MM.1S (cell line): ENCODE data around the gene GABRG3.

Source experiments
- DNase-seq: peaks from one replicate; pipeline ENCODE4 v3.0.0-alpha.2; 2015
- H2AFZ ChIP-seq: fragments of 300-600 bp; sonication (generic); 2 replicates; pipeline ENCODE4 v1.6.0; 2016; ENCODE audit warnings: antibody characterized with exemption, low read length
- H3F3A ChIP-seq: fragments of 300-600 bp; sonication (generic); 2 replicates; pipeline ENCODE4 v1.6.1; 2016; ENCODE audit warnings: mild to moderate bottlenecking, antibody characterized with exemption, low read length, moderate library complexity, mixed read lengths; ENCODE audit not compliant: insufficient read depth
- H3K27ac ChIP-seq: fragments of 300-600 bp; sonication (generic); 2 replicates; pipeline ENCODE4 v1.5.1; 2016; ENCODE audit warnings: mild to moderate bottlenecking, low read length
- H3K27me3 ChIP-seq: fragments of 300-600 bp; sonication (generic); replicated peaks from 2 replicates; pipeline ENCODE4 v1.6.0; 2016; ENCODE audit warnings: low read length; ENCODE audit not compliant: insufficient read depth
- H3K36me3 ChIP-seq: fragments of 300-600 bp; sonication (generic); replicated peaks from 2 replicates; pipeline ENCODE4 v1.6.1; 2016; ENCODE audit warnings: mild to moderate bottlenecking, low read length, mixed read lengths; ENCODE audit not compliant: insufficient read depth
- H3K4me1 ChIP-seq: fragments of 300-600 bp; sonication (generic); 2 replicates; pipeline ENCODE4 v1.6.1; 2016; ENCODE audit warnings: low read length, mixed read lengths
- H3K4me2 ChIP-seq: fragments of 300-600 bp; sonication (generic); 2 replicates; pipeline ENCODE4 v1.6.0; 2016; ENCODE audit warnings: low read depth, low read length
- H3K4me3 ChIP-seq: fragments of 300-600 bp; sonication (generic); 2 replicates; pipeline ENCODE4 v1.5.1; 2016; ENCODE audit warnings: low read length, mixed read lengths
- H3K79me2 ChIP-seq: fragments of 300-600 bp; sonication (generic); 2 replicates; pipeline ENCODE4 v1.6.1; 2016; ENCODE audit warnings: mixed run types, low read length, mixed read lengths
- H3K9ac ChIP-seq: fragments of 300-600 bp; sonication (generic); 2 replicates; pipeline ENCODE4 v1.6.1; 2016; ENCODE audit warnings: low read length, mixed read lengths
- H3K9me2 ChIP-seq: fragments of 300-600 bp; sonication (generic); replicated peaks from 2 replicates; pipeline ENCODE4 v1.6.1; 2016; ENCODE audit warnings: mild to moderate bottlenecking, low read length, mixed read lengths; ENCODE audit not compliant: insufficient read depth
- H3K9me3 ChIP-seq: fragments of 300-600 bp; sonication (generic); replicated peaks from 2 replicates; pipeline ENCODE4 v1.6.1; 2016; ENCODE audit warnings: mild to moderate bottlenecking, low read length, mixed read lengths; ENCODE audit not compliant: insufficient read depth
- H4K20me1 ChIP-seq: fragments of 300-600 bp; sonication (generic); 2 replicates; pipeline ENCODE4 v1.6.1; 2016; ENCODE audit warnings: mild to moderate bottlenecking, low read length, moderate library complexity, mixed read lengths; ENCODE audit not compliant: insufficient read depth
- EZH2 ChIP-seq: fragments of 300-600 bp; sonication (generic); optimal IDR thresholded peaks from 2 replicates; pipeline ENCODE3; 2017; ENCODE audit warnings: low read depth, mild to moderate bottlenecking, antibody characterized with exemption, low read length, mixed read lengths
- EZH2phosphoT487 ChIP-seq: fragments of 300-600 bp; sonication (generic); IDR thresholded peaks from 2 replicates; pipeline ENCODE4 v1.6.1; 2018; ENCODE audit warnings: antibody characterized with exemption, low read length
- TF ChIP-seq, protein P1 (sequence below): fragments of 300-600 bp; sonication (generic); IDR thresholded peaks from 2 replicates; pipeline ENCODE4 v1.5.1; 2016; ENCODE audit warnings: antibody characterized with exemption, low read length, mixed read lengths

The GABRG3 gene

DNA sequence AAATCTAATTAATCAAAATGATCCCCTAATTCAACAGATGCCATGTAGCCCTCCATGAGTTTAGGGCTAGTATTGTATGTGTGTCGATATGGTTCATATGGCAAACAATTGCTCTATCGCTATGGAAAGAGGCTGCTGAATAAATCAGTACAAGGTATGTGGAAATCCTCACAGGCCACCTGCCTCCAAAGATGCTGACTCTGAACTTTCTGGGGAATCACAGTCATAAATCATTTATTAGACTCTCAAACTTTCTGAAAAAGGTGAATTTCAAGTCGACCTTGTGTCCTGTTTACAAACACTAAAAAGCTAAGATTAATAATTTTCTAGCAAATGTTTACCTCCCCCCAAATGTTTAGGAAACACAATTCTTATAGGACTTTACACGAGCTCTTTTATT is 462.6 kb downstream of the GABRG3 start:
- TF ChIP-seq EZH2phosphoT487 (no peak), EZH2 (no peak)
- TF ChIP-seq, protein P1, sequence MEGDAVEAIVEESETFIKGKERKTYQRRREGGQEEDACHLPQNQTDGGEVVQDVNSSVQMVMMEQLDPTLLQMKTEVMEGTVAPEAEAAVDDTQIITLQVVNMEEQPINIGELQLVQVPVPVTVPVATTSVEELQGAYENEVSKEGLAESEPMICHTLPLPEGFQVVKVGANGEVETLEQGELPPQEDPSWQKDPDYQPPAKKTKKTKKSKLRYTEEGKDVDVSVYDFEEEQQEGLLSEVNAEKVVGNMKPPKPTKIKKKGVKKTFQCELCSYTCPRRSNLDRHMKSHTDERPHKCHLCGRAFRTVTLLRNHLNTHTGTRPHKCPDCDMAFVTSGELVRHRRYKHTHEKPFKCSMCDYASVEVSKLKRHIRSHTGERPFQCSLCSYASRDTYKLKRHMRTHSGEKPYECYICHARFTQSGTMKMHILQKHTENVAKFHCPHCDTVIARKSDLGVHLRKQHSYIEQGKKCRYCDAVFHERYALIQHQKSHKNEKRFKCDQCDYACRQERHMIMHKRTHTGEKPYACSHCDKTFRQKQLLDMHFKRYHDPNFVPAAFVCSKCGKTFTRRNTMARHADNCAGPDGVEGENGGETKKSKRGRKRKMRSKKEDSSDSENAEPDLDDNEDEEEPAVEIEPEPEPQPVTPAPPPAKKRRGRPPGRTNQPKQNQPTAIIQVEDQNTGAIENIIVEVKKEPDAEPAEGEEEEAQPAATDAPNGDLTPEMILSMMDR: no peak

GRCh38 chr15:27438403-27439375 is 467.7 kb downstream of the GABRG3 start:
- H4K20me1 ChIP-seq: no peaks in the 10 kb centered on the region
- TF ChIP-seq, protein P1: no peak
- no peak for TF ChIP-seq EZH2
- no peak for TF ChIP-seq EZH2phosphoT487
- H2AFZ ChIP-seq: no peak overlapping the region
- no peaks in the 10 kb centered on the region for H3K79me2 ChIP-seq
- no peak overlapping the region for H3K4me2 ChIP-seq
- no peaks in the 10 kb centered on the region for H3K36me3 ChIP-seq
- no peaks in the 10 kb centered on the region for H3F3A ChIP-seq
- H3K4me3 ChIP-seq: no peak overlapping the region
- H3K9ac ChIP-seq: no peak overlapping the region
- H3K9me3 ChIP-seq: no peaks in the 10 kb centered on the region
- no peak for DNase-seq
- no peak overlapping the region for H3K27ac ChIP-seq
- no peaks in the 10 kb centered on the region for H3K4me1 ChIP-seq
- no peaks in the 10 kb centered on the region for H3K9me2 ChIP-seq
- no peaks in the 10 kb centered on the region for H3K27me3 ChIP-seq

More for the DNA sequence above, 462.6 kb downstream of the GABRG3 start:
- H3K4me3 ChIP-seq: no peak overlapping the region
- no peak overlapping the region for H2AFZ ChIP-seq
- H3K9me2 ChIP-seq: no peaks in the 10 kb centered on the region
- no peaks in the 10 kb centered on the region for H3K4me1 ChIP-seq
- no peaks in the 10 kb centered on the region for H3K9me3 ChIP-seq
- H3K27me3 ChIP-seq: no peaks in the 10 kb centered on the region
- H3K36me3 ChIP-seq: no peaks in the 10 kb centered on the region
- DNase-seq: no peak
- H3K27ac ChIP-seq: no peak overlapping the region
- no peaks in the 10 kb centered on the region for H3K79me2 ChIP-seq
- no peaks in the 10 kb centered on the region for H3F3A ChIP-seq
- H3K4me2 ChIP-seq: no peak overlapping the region
- H4K20me1 ChIP-seq: no peaks in the 10 kb centered on the region
- H3K9ac ChIP-seq: no peak overlapping the region

DNA sequence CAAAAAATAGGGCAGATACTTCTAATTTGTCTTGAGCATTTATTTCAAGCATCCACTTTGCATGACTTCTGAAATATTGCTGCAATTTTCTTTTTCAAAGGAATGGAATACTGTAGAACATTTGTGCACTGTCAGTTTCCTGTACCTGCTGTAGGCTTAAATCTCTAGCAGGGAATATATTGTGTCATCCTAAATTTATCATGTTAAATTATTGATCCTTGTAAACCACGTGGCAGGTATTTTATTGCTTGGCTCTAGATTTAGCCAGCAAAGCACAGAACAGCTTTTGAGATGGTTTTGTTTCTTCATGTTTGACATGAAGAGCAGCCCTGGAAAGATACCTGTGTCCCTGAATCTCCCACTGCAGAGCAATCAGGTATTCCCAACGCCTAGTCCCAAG is 470.1 kb downstream of the GABRG3 start:
- Histone ChIP-seq H4K20me1 (no peaks in the 10 kb centered on the region), H2AFZ (no peak overlapping the region), H3K4me2 (no peak overlapping the region), H3K36me3 (no peaks in the 10 kb centered on the region), H3K9ac (no peak overlapping the region), H3K4me1 (no peaks in the 10 kb centered on the region), H3K9me2 (no peaks in the 10 kb centered on the region), H3K27me3 (no peaks in the 10 kb centered on the region), H3F3A (no peaks in the 10 kb centered on the region), H3K79me2 (no peaks in the 10 kb centered on the region), H3K9me3 (no peaks in the 10 kb centered on the region), H3K4me3 (no peak overlapping the region), H3K27ac (no peak overlapping the region)
- TF ChIP-seq, protein P1: no peak
- TF ChIP-seq EZH2phosphoT487 (no peak), EZH2 (no peak)
- DNase-seq: no peak
